Activated CD4-positive, alpha-beta T cell treated with anti-CD3 and anti-CD28 coated beads for 4 hours (primary cell): ENCODE data around the gene STXBP5.
"Not testable (repeated sequence)": the region's sequence is repeated elsewhere in the genome, so short reads cannot be mapped to it uniquely, and the experiment has no call there.

Experiments used
- DNase-seq, 2 donors: peaks; one replicate each; pipeline ENCODE4 v3.0.0-alpha.2; 2020

STXBP5 gene

GRCh38 chr6:147251072-147251471, 46.9 kb downstream of the STXBP5 start:
- DNase-seq = no peak

GRCh38 chr6:147254929-147255473, 50.8 kb downstream of the STXBP5 start:
- not testable (repeated sequence) for DNase-seq

GRCh38 chr6:147255948-147256674, 51.9 kb downstream of the STXBP5 start:
- no peak for DNase-seq

- no peak for DNase-seq
Observed at GRCh38 chr6:147257760-147258159, 53.5 kb downstream of the STXBP5 start.

- DNase-seq = no peak
Observed at GRCh38 chr6:147260091-147260490, 55.9 kb downstream of the STXBP5 start.

GRCh38 chr6:147262946-147263345, 58.7 kb downstream of the STXBP5 start:
- DNase-seq = no peak

- no peak for DNase-seq
Observed at GRCh38 chr6:147266821-147267220, 62.6 kb downstream of the STXBP5 start.

- DNase-seq = no peak
Observed at GRCh38 chr6:147267658-147268057, 63.4 kb downstream of the STXBP5 start.

GRCh38 chr6:147268254-147268653, 64.0 kb downstream of the STXBP5 start:
- DNase-seq = no peak

- DNase-seq = no peak
Observed at GRCh38 chr6:147274012-147274411, 69.8 kb downstream of the STXBP5 start.

- DNase-seq = no peak
Observed at GRCh38 chr6:147274776-147275175, 70.6 kb downstream of the STXBP5 start.

GRCh38 chr6:147278891-147279290, 74.7 kb downstream of the STXBP5 start:
- no peak for DNase-seq

- DNase-seq = no peak
Observed at GRCh38 chr6:147279427-147279826, 75.2 kb downstream of the STXBP5 start.

GRCh38 chr6:147281895-147282565, 77.8 kb downstream of the STXBP5 start:
- no peak for DNase-seq

- no peak for DNase-seq
Observed at GRCh38 chr6:147282566-147282959, 78.3 kb downstream of the STXBP5 start.

GRCh38 chr6:147283460-147283859, 79.2 kb downstream of the STXBP5 start:
- no peak for DNase-seq

- DNase-seq = no peak
Observed at GRCh38 chr6:147285087-147285855, 81.1 kb downstream of the STXBP5 start.

- DNase-seq = no peak
Observed at GRCh38 chr6:147287869-147288271, 83.7 kb downstream of the STXBP5 start.

- DNase-seq = no peak
Observed at GRCh38 chr6:147297124-147297523, 92.9 kb downstream of the STXBP5 start.

GRCh38 chr6:147297663-147298316, 93.6 kb downstream of the STXBP5 start:
- DNase-seq = no peak

- no peak for DNase-seq
Observed at GRCh38 chr6:147298461-147298860, 94.2 kb downstream of the STXBP5 start.

GRCh38 chr6:147299035-147299434, 94.8 kb downstream of the STXBP5 start:
- no peak for DNase-seq

GRCh38 chr6:147301070-147301469, 96.9 kb downstream of the STXBP5 start:
- no peak for DNase-seq
